Mucosa of descending colon (tissue), 3 donors: Measurements from ENCODE around the gene PATJ. TPM values are rescaled to one million over a fixed set of nuclear protein-coding genes. Genes with fewer than 3 reads are reported as not detected.
A peak's percentile ranks its signal among the peaks of the same experiment; 100 is the strongest.

ENCODE experiments used
- ATAC-seq: fragments of 200-7000 bp; cut with Tn5 transposase; one replicate; pipeline ENCODE4 v1.9.1; 2020; ENCODE audit warnings: mild to moderate bottlenecking, moderate library complexity
- DNase-seq, 3 donors: peaks; one replicate each; pipeline ENCODE4 v3.0.0-alpha.2; 2020
- H3K36me3 ChIP-seq: fragments of 200-600 bp; one replicate; pipeline ENCODE4 v1.8.0; 2021; ENCODE audit warnings: low read depth, mild to moderate bottlenecking
- H3K4me1 ChIP-seq: fragments of 200-600 bp; one replicate; pipeline ENCODE4 v1.8.0; 2021; ENCODE audit warnings: low read depth, mild to moderate bottlenecking
- H3K4me3 ChIP-seq: fragments of 200-600 bp; one replicate; pipeline ENCODE4 v1.8.0; 2021; ENCODE audit warnings: mild to moderate bottlenecking
- H3K9me3 ChIP-seq: fragments of 200-600 bp; one replicate; pipeline ENCODE4 v1.8.0; 2021; ENCODE audit warnings: mild to moderate bottlenecking
- CTCF ChIP-seq: fragments of 200-600 bp; IDR thresholded peaks from one replicate; pipeline ENCODE4 v1.8.0; 2022; ENCODE audit warnings: antibody characterized with exemption, mild to moderate bottlenecking
- intact Hi-C, 2 donors: fragments of 100-400 bp; cut with DNase I in 1 of 2; cut with micrococcal nuclease in 1 of 2; formaldehyde crosslinking; loops; one replicate each; pipeline versions ENCODE4 v1.11.0 to v1.11.1; 2022; cut with DNase I, micrococcal nuclease
- total RNA-seq, 3 donors: library from RNA; stranded (reverse); fragmentation: NEBNext Ultra II Directional in 2 of 3; extraction: Animal tissue kit (Norgen Biotek cat#: 25700) in 2 of 3; gene quantifications; one replicate each; pipeline versions ENCODE4 v1.2.1 to v1.2.4, GENCODE V29; 2021 to 2023
- donor health status: DM: no; HTN: no; CAD: no; lungs with moderate emphysema.
- donor health status: DM: no; HTN: no; CAD: no.
- donor health status: DM: no; HTN: yes; CAD: no.

PATJ gene
- total RNA-seq, 3 donors from 2014 or later: 58.6 to 112 (median 65.9) TPM

- intact Hi-C loops: no loop called here
- ATAC-seq (no peak), DNase-seq (no peak)
- H3K4me3 ChIP-seq: no peak overlapping the region
- H3K4me1 ChIP-seq: no peaks in the 10 kb centered on the region
- TF ChIP-seq CTCF: no peak
- no peaks in the 10 kb centered on the region for H3K36me3 ChIP-seq
- no peaks in the 10 kb centered on the region for H3K9me3 ChIP-seq
Observed at GRCh38 chr1:62198781-62199125, 456.5 kb downstream of the PATJ start.

- H3K36me3 ChIP-seq: no peaks in the 10 kb centered on the region
- intact Hi-C loops: no loop called here
- H3K4me3 ChIP-seq: no peak overlapping the region
Observed at GRCh38 chr1:62207187-62207586, 464.9 kb downstream of the PATJ start.

GRCh38 chr1:62208087-62208486 is 465.8 kb downstream of the PATJ start:
- Histone ChIP-seq H3K4me1 (no peaks in the 10 kb centered on the region), H3K4me3 (no peak overlapping the region), H3K36me3 (no peaks in the 10 kb centered on the region), H3K9me3 (peaks cover 12% of the 10 kb centered on the region)
- ATAC-seq (no peak), DNase-seq (no peak)
- intact Hi-C loops: no loop called here
- no peak for TF ChIP-seq CTCF

More at GRCh38 chr1:62207187-62207586, 464.9 kb downstream of the PATJ start:
- no peak for ATAC-seq
- H3K4me1 ChIP-seq: no peaks in the 10 kb centered on the region
- TF ChIP-seq CTCF: no peak
- no peak for DNase-seq
- peaks cover 12% of the 10 kb centered on the region for H3K9me3 ChIP-seq

- H3K4me3 ChIP-seq: no peak overlapping the region
- intact Hi-C loops: no loop called here
- no peak for TF ChIP-seq CTCF
- H3K36me3 ChIP-seq: no peaks in the 10 kb centered on the region
- peaks cover 12% of the 10 kb centered on the region for H3K9me3 ChIP-seq
- no peaks in the 10 kb centered on the region for H3K4me1 ChIP-seq
- DNase-seq: no peak
- no peak for ATAC-seq
Observed at GRCh38 chr1:62208970-62209369, 466.7 kb downstream of the PATJ start.

- Histone ChIP-seq H3K4me1 (no peaks in the 10 kb centered on the region), H3K4me3 (no peak overlapping the region), H3K36me3 (no peaks in the 10 kb centered on the region), H3K9me3 (peaks cover 12% of the 10 kb centered on the region)
- no peak for TF ChIP-seq CTCF
- DNase-seq: no peak
- ATAC-seq: peak; percentile 87
- intact Hi-C loops: no loop called here
Observed at GRCh38 chr1:62209931-62210595, 467.8 kb downstream of the PATJ start.

GRCh38 chr1:62210960-62211359 is 468.7 kb downstream of the PATJ start:
- intact Hi-C loops: no loop called here
- TF ChIP-seq CTCF: no peak
- ATAC-seq (no peak), DNase-seq (no peak)
- H3K4me1 ChIP-seq: no peaks in the 10 kb centered on the region
- H3K4me3 ChIP-seq: no peak overlapping the region
- H3K9me3 ChIP-seq: peaks cover 12% of the 10 kb centered on the region
- no peaks in the 10 kb centered on the region for H3K36me3 ChIP-seq
